Renal cortex interstitium (tissue), 11 donors: ENCODE data around the gene URGCP. TPM values are rescaled to one million over a fixed set of nuclear protein-coding genes. Genes with fewer than 3 reads are reported as not detected.

ENCODE experiments used
- DNase-seq, 11 donors: peaks; one replicate each; pipeline ENCODE4 v3.0.0-alpha.2; 2013; ENCODE audit warnings: low read depth in 9 of 11, low spot score in 4 of 11; ENCODE audit errors: extremely low read depth in 1 of 11
- polyA plus RNA-seq, 3 donors: library from polyadenylated mRNA; unstranded; fragments of 120-200 nt; gene quantifications; one replicate each; pipeline ENCODE4 v1.2.1, GENCODE V29; 2013; ENCODE audit not compliant: insufficient read length in 3 of 3

URGCP gene
- polyA plus RNA-seq, 3 donors = 31.1 to 38.6 (median 34.2) TPM

DNA sequence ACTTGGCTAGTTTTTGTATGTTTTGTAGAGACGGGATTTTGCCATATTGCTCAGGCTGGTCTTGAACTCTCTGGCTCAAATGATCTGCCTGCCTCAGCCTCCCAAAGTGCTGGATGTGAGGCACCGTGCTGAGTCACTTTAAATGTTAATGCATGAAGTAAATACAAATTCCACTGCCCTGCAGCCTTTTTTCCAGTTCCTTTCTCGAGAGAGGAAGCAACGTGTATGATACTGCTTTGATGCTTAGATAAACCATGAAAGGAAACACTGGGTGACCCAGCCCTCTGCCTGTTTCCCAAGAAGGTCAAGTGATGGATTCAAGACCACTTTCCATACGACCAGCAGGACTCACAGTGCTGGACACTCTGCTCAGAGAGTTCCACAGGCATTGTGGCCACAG, 25.8 kb downstream of the URGCP start:
- DNase-seq = no peak

DNA sequence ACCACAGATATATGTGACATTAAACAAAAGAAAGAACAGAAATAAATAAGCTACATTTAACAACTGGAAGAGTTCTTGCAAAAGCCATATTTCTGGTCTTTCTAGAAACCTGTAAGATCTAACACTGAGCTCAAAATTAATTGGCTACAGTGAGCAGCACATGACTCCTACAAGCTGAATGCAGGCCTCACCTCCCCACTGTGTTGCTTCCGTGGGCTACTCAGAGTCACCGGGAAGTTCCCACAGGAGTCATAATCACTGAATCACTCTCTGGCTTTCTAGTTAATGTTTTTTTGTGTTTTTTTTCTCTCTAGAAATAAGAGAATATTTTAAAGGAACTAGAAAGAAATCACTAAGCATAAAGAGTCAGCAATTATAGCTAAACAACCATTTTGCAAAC, 26.9 kb downstream of the URGCP start:
- no peak for DNase-seq

DNA sequence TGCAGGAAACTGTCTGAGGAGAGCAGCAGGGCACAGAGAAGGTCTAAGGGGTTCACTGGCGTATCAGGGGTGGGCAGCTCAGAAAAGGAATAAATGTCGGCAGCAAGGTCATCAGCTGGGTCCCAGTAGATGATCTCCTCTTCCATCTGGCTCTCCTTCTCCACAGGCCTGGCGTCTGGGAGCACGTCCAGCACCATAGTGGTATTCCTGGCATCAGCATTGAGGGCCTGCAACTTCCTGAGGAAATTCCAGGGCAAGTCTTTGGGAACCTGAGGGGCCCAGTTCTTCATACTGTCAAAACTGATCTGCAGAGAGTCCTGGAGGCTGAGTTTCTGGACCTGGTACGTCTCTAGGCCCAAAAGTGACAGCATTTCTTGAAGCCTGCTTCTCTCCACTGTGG, 27.5 kb downstream of the URGCP start:
- no peak for DNase-seq

DNA sequence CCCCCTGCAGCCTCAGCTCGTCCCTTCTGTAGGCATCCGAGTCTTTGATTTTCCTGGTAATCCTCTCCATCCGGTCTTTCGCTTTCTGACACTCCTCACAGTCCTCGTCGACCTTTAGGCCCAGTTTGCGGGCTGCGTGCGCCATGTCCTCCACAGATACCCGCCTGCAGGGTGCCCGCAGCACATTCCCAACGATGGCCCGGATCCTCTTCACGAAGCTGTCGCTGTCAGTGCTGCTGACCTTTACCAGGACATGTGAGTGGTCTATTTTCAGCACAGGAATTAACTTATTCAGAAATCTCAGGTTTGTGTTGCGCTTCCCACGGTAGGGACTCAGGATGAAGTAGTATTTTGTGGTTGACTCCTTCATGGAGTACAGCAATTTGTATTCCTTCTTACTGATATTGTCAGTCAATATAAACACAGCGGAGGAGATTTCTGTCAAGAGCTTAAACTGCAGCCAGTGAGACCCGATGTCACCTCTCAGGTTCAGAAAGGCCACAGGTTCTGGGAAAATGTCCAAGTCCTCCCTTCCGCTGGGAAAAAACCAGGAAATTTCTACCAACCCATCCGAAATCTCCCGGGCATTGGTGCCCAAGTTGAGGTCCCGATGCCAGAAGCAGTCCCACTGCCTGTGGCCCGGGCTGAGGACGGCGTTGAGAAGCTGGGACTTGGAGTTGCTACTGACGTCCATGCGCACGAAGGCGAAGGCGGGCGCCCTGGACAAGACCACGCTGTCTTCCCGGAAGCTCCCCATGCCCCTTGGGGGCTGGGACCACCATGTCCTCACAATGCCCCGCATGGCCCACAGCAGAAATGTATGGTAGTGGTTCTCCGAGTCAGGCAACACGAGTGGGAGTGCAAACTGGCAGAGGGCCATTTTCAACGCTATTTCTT, 28.2 kb downstream of the URGCP start:
- no peak for DNase-seq

DNA sequence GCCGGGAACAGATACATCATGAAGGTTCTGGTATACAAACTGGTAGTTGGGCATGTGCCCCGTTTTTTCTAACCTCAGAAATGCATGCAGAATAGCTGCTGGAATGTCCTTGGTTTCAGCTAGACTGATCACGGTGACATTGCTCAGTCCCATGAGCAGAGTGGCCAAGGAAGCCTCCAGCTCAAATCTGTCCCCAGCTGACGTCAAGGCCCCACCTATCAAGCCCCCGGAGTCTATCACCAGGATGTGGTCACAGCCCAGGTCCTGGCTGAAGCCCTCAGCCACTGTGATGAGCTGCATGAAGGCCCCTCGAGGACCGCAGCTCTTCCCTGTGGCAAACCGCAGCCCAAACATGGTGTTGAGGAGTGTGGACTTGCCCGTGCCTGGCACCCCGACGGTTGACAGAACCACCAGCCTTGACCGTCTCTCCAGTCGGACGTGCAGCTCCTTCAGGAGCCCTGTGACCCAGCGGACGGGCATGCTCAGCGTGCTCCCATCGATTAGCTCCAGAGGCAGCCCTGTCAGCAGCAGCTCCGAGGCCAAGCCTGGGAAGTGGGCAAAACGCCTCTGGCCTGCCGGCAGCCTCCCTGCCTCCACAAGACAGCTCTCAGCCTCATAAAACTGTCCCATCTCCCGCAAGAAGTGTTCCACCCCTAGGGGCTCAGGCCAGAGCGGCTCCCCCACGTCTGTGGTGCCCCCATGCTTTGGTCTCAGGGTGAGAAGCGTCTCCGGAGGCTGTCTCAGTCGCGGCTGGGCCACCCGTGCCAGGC, 29.2 kb downstream of the URGCP start:
- DNase-seq = no peak

DNA sequence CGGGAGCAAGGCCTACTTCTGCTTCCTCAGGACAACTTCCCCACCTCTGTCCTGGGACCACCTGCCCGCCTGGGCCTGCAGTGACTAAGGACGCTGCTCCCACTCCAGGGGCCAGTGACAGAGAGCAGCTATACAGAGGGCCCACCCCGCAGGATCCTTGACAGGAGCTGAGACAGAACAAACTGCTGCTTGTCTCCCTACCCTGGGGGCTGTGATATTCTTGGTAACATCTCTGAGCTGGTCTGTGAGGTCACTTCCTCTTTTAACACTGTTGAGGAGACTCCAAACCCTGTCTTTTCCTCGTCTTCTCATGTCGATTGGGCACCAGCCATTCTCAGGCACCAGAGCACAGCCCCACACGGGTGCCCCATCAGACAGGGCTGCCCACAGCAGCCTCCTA, 30.2 kb downstream of the URGCP start:
- no peak for DNase-seq

DNA sequence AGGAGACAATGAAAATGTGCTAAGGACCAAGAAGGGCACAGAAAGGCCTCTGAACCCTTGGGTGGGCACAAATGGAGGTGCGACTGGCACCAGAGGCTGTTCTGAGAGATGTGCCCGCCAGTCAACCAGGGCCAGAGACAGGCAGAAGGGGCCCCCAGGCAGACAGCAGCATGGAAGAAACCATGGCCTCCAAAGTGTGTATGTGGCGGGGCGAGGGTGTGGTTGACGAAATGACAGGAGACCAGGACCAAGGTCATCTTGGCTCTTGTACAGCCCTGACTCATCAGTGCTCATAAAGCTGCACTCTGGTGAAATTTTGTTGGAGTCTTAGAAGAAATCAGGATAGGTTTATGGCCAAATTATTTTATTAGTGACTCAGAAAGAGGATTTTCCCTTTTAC, 33.1 kb downstream of the URGCP start:
- no peak for DNase-seq

DNA sequence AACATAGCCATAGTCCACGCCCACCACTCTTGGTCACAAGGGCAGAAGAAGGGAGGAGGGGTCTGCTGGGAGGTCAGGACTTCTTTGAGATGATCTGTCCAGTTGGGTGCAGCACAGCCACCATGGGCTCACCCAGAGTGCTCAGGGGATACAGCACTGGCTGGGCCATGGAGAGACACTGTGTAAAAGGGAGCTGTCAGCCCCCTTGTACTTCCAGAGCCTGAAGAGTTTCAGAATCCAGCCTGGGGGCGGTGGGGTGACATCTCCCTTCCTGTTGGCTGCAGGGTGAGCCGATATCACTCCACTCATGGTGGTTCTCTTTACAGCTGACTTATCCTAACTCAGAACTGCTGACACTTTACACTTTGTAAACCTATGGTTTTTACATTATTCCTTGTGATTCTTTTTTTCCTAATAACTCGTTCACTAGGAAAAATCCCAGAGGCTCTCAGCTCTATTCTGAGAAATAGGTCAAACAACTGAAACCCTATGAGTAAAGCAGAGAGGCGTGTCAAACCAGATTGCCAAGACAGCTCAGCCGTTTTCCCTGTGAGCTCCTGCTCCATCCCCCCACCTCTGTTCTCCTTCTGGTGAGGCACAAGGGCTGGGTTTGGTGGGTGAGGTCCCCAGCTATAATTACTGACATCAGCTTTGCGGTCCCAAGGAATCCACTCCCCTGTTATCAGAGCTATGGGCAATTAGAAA, 33.8 kb downstream of the URGCP start:
- DNase-seq = no peak

DNA sequence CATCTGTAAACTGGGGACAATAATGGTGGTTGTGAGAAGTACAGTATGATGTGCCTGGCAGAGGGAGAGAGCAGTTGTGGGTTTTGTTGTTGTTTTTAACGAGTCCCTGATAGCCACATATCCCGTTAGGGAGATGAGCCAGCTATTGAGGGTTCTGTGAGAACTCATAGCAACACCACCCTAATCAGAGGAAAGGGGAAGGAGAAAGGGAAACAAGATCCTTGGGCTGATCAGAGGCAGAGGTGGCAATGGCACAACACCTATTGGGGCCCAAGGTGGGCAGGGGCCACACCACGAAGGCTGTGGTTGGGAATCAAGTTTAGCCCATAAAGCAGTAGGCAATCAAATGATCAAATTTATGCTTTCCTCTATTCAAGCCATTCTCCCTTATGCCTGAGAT, 35.3 kb downstream of the URGCP start:
- DNase-seq = no peak

DNA sequence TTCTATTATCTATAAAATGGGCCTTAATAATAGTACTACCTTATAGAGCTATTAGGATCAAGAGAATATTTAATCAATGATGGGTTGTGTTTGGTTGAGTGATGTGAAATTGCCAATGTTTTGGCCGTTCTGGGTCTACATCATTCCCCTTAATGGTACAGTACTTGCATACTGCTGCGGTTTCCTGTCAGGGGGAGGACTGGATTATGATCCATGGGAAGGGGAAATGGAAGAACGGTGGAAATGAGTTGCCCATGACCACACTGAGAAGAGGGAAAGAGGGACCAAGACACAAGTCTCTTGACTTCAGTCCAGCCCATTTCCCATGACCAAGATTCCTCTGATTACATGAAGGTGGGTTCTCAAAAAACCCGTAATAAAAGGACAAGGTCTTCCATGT, 36.1 kb downstream of the URGCP start:
- DNase-seq = no peak

DNA sequence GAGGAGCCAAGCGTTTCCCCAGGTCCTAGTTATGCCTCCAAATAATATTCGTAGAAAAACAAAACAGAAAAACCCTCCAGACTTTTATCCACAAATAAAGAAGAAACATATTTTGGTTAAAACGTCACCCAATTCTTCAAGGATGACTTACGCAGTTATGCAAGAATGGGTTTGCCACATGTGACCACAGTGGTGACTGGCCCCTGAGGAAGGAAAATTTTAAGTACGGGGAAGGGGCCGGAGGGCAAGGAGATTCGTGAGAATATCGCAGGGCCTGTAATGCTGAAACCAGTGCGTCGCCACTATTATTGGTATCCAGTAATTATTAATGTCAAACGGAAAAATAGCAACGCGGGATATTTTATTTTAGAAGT, 36.5 kb downstream of the URGCP start:
- peak in 5 of 11 donors; percentile 7 to 34 (median 25) for DNase-seq

DNA sequence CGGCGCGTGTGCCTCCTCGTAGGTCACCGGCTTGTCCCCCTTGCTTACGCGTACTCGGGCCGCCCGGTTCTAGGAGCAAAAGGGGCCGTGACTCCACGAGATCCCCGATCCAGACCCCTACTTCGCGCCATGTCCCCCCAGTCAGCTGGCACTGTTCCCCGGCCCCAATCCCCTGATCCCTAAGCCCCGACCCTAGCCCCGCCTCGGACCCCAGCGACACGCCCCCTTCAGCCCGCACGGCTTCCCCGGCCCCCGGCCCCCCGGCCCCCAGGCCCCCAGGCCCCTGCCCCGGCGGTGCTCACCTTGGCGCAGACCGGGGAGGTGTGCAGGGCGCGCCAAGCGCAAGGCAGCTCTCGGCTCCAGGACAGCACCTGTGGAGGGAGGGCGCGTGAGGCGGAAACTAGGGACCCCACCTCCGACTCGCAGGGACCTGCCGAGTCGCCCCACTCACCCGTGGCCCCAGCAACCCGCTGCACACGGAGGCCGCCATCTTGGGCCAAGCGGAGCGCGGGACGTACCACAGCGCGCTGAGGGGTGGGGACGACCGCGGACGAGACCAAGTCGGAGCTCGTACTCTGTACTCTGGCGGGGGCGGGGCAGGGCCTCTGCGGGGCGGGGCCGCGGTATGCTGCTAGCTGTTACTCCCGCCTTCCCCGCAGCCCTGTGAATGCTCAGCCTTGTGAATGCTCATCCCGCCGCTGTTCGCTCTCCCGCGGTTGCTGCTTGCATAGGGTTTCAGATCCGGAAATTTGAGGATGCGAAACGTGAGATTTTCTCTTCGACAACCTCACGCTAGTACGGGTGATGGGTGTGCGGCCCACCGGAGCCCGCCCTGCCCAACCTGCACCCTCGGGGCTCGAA, 37.2 kb downstream of the URGCP start, which contains the start of gene MRPS24:
MRPS24 (minus strand) TSS at position 512 of the 861 bp plus-strand sequence; CDS start at position 490, 22 bp downstream.
- peak; percentile 79 to 93 (median 91) for DNase-seq

DNA sequence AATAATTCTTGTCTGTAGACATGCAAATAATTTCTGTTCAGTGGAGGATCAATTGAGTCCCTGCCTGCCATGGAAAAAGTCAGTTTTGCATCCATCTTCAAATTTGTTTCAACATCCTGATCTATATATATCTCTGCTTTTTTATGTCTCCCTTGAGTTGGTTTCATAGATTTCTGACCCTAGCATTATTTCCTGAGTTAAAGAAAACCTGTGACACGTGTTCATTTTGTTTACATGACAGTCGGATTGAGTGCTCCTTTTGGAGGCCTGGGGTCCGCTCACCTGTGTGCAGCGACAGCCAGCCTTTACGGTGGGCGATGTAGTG, 37.8 kb downstream of the URGCP start:
- peak in 1 of 11 donors; percentile 11 for DNase-seq

DNA sequence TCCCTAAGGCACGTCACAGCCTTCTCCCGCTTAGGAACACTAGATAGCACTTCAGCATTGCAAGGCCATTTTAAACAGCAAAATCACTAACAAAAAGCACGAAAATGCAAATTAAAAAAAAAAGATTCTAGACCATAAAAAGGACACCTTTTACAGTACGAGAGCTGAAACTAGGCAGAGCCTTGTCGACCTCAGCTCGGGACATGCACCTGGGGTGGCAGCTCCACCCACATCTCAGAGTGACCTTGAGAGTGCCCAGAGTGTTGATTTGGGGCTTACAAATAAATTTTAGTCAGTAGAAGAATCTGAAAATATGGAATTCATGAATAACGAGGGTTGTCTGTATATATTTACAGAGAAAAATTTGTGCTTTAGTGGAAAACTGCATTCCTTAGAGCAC, 38.2 kb downstream of the URGCP start:
- no peak for DNase-seq

DNA sequence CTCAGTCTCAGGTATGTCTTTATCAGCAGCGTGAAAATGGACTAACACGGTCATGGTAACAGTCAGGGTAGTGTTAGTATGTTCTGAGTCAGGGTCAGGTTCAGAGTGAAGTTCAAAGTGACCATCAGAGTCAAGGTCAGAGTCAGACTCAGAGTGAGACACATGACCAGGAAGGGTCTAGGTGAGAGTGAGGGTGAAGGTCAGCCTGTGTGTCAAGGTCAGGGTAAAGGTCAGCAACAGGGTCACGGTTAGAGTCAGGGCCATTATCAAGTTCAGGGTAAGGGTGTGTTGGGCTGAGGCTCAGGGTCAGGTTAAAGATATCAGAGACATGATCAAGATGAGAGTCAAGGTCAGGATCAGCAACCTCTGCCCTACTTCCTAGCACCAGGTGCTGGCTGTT, 41.1 kb downstream of the URGCP start:
- DNase-seq = no peak

DNA sequence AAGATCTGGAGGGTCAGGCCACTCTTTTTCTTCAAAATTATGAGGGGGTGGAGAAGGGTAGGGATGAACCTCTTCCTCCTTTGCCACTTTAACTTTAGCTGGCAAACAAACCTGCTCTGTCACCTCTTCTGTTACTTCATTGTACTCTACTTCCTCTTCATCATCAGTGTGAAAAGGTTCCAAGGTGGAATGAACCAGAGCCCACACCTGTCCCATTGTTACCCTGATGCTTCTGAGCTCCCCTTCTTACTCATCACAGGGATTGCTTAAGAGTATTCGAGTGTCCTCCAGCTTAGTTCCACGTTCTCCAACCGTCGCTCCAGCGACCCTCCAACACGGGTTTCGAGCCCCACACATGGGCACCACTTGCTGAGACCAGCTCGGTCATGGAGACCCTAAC, 42.3 kb downstream of the URGCP start:
- no peak for DNase-seq

DNA sequence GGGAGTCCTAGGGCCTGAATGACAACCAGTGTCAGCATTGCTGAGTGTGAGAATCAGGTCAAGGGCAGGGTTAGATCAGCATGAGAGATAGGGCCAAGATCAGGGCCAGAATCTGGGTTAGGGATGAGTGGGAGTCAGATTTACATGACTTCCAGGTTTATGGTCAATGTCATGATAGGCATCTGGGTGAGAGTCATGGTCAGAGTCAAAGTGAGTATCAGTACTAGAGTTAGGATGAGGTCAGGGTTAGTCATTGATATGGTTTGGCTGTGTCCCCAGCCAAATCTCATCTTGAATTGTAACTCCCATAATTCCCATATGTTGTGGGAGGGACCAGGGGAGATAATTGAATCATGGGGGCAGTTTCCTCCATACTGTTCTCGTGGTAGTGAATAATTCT, 49.4 kb downstream of the URGCP start:
- no peak for DNase-seq

DNA sequence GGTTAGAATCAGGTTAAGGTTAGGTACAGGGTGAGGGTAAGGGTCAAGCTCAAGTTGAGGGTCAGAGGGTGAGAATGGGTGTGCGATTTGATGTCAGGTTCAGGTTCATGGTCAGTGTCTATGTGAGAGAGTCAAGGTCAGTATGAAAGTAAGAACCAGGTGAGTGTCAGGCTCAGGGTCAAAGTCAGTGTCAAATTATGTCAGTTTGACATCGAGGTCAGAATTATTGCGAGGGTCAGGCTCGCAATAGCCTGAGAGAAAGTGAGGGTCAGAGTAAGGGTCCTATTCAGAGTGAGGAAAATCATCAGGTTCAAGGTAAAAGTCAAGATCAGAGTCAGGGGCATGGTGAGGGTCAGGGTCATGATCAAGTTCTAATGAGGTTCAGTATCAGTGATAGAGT, 50.1 kb downstream of the URGCP start:
- DNase-seq = no peak

DNA sequence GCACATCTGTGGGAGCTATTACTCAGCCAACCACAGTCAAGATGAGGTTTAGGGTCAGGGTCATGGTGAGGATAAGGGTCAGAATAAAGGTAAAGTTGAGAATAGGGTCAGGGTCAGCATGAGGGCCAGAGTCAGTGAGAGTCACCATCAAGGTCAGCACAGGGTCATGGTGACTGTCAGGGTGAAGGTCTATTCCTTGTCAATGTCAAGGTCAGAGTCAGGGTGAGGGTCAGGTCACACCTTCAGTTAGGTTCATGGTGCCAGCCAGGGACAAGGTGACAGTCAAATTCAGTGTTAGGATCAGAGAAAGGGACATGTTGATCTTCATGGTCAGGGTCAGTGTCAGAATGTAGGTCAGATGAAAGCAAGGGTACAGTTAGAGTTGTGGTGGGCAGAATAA, 51.2 kb downstream of the URGCP start:
- DNase-seq = no peak
